Measurements from ENCODE around the gene COL4A4. TPM values are rescaled to one million over a fixed set of nuclear protein-coding genes. Genes with fewer than 3 reads are reported as not detected.

Gene COL4A4
- total and polyA plus RNA-seq, 2 donors (not counting 1 experiment from before 2014, with no cell fraction given), result 6.2 to 30.2 TPM

DNA sequence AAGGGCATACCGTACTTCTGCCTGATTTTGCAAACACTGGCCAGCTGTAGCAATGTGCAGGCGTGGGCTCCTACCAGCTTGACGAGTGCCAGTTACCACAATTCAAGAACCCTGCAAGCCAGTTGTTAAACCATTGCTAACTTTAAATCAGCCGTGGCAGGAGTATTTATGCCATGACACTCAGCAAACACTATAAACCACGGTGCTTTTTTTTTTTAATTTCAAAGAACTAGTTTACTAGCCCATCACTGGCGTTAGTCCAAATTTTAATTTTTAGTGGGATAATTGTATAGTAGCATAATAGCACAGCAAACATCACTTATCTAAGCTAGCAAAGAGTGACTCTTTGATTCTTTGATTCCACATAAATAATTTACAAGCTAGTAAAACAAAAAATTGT, 111.1 kb downstream of the COL4A4 start:
- H3K4me3 ChIP-seq (ENCODE audit: control extremely low read depth in 1 of 5, extremely low read depth in 1 of 5, insufficient read depth in 1 of 5, low read depth in 2 of 5, low read length in 4 of 5), result no peak overlapping the region
- no peaks in the 10 kb centered on the region for H3K9me3 ChIP-seq (ENCODE audit: control extremely low read depth in 1 of 3, control insufficient read depth in 2 of 3, insufficient read depth in 1 of 3, low read length in 2 of 3)
- intact Hi-C loops (cut with micrococcal nuclease), result no loop called here
- CTCF ChIA-PET, result no interaction called here
- no peak overlapping the region for H3K27ac ChIP-seq (ENCODE audit: low read length in 2 of 2)
- H3K27me3 ChIP-seq (replicated peaks in 1 of 4; ENCODE audit: control extremely low read depth in 1 of 4, control insufficient read depth in 3 of 4, insufficient read depth in 4 of 4, low read length in 3 of 4), result no peaks in the 10 kb centered on the region
- H4K20me1 ChIP-seq (ENCODE audit: control insufficient read depth, insufficient read depth, low read length, poor library complexity, severe bottlenecking), result no peaks in the 10 kb centered on the region
- no peaks in the 10 kb centered on the region for H3K4me1 ChIP-seq (ENCODE audit: control insufficient read depth in 2 of 2, insufficient read depth in 2 of 2, low read length in 2 of 2)
- no peak overlapping the region for H3K4me2 ChIP-seq (replicated peaks; ENCODE audit: low read depth, low read length, poor library complexity, severe bottlenecking)
- H3K9ac ChIP-seq (ENCODE audit: low read length), result no peak overlapping the region
- WGBS (ENCODE audit: insufficient coverage), result 81% methylated on average over 3 of the region's 6 CpGs
- H3K9me3 Mint-ChIP-seq (ENCODE audit: insufficient read depth), result no peaks in the 10 kb centered on the region
- no peaks in the 10 kb centered on the region for H3K79me2 ChIP-seq (ENCODE audit: control insufficient read depth, insufficient read depth, low read length)
- H3K4me3 Mint-ChIP-seq, result no peak overlapping the region
- no peak for DNase-seq
- no peaks in the 10 kb centered on the region for H3K27me3 Mint-ChIP-seq
- ATAC-seq (ENCODE audit: low read depth), result no peak
- no peaks in the 10 kb centered on the region for H3K4me1 Mint-ChIP-seq
- peaks cover 0 to 12% of the 10 kb centered on the region in 2 experiments for H3K36me3 ChIP-seq (replicated peaks in 1 of 2; ENCODE audit: control extremely low read depth in 1 of 2, control insufficient read depth in 1 of 2, extremely low read depth in 1 of 2, insufficient read depth in 2 of 2, low read length in 1 of 2)
- no peak overlapping the region for H2AFZ ChIP-seq (ENCODE audit: insufficient read depth, low read depth, low read length, poor library complexity, severe bottlenecking)
- TF ChIP-seq EZH2 (IDR thresholded peaks at IDR 0.05; ENCODE audit: borderline replicate concordance, insufficient read depth, low read depth, low read length, poor library complexity, severe bottlenecking), result no peak
- TF ChIP-seq, protein P1, sequence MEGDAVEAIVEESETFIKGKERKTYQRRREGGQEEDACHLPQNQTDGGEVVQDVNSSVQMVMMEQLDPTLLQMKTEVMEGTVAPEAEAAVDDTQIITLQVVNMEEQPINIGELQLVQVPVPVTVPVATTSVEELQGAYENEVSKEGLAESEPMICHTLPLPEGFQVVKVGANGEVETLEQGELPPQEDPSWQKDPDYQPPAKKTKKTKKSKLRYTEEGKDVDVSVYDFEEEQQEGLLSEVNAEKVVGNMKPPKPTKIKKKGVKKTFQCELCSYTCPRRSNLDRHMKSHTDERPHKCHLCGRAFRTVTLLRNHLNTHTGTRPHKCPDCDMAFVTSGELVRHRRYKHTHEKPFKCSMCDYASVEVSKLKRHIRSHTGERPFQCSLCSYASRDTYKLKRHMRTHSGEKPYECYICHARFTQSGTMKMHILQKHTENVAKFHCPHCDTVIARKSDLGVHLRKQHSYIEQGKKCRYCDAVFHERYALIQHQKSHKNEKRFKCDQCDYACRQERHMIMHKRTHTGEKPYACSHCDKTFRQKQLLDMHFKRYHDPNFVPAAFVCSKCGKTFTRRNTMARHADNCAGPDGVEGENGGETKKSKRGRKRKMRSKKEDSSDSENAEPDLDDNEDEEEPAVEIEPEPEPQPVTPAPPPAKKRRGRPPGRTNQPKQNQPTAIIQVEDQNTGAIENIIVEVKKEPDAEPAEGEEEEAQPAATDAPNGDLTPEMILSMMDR (IDR thresholded peaks at IDR 0.05), result no peak
- no peak overlapping the region for H3K27ac Mint-ChIP-seq
- POLR2A ChIA-PET, result no interaction called here

DNA sequence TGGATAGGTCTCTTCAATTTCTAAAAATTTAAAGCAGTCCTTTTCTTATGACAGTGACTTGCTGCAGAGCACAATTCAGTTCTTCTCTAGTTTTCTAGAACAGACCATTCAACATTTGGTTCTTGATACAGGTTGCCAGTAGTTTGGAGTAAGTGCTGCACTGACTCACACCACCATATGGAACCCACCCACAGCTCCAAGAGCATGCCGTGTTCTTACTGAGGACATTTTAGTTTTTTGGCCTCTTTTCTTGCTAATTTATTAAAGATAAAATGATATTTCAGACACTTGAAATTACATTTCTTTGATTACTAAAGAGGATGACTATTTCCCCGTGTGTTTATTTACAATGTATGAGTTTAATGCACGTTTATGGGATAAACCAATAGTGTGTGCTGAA, 120.0 kb downstream of the COL4A4 start:
- WGBS (ENCODE audit: insufficient coverage), result no CpG with 5 or more reads among the region's 3 CpGs
- POLR2A ChIA-PET, result no interaction called here

More for the DNA sequence above, 120.0 kb downstream of the COL4A4 start:
- no peaks in the 10 kb centered on the region for H3K9me3 ChIP-seq (ENCODE audit: control extremely low read depth in 1 of 3, control insufficient read depth in 2 of 3, insufficient read depth in 1 of 3, low read length in 2 of 3)
- no peak overlapping the region for H2AFZ ChIP-seq (ENCODE audit: insufficient read depth, low read depth, low read length, poor library complexity, severe bottlenecking)
- no peaks in the 10 kb centered on the region for H4K20me1 ChIP-seq (ENCODE audit: control insufficient read depth, insufficient read depth, low read length, poor library complexity, severe bottlenecking)
- no peaks in the 10 kb centered on the region for H3K9me3 Mint-ChIP-seq (ENCODE audit: insufficient read depth)
- H3K27ac Mint-ChIP-seq, result no peak overlapping the region
- no peak overlapping the region for H3K9ac ChIP-seq (ENCODE audit: low read length)
- no peak overlapping the region for H3K4me2 ChIP-seq (replicated peaks; ENCODE audit: low read depth, low read length, poor library complexity, severe bottlenecking)
- H3K27ac ChIP-seq (ENCODE audit: low read length in 2 of 2), result no peak overlapping the region
- no peaks in the 10 kb centered on the region for H3K4me1 Mint-ChIP-seq
- TF ChIP-seq, protein P1 (IDR thresholded peaks at IDR 0.05), result no peak
- TF ChIP-seq EZH2 (IDR thresholded peaks at IDR 0.05; ENCODE audit: borderline replicate concordance, insufficient read depth, low read depth, low read length, poor library complexity, severe bottlenecking), result no peak
- CTCF ChIA-PET, result no interaction called here
- H3K4me3 ChIP-seq (ENCODE audit: control extremely low read depth in 1 of 5, extremely low read depth in 1 of 5, insufficient read depth in 1 of 5, low read depth in 2 of 5, low read length in 4 of 5), result no peak overlapping the region
- no peaks in the 10 kb centered on the region for H3K36me3 ChIP-seq (replicated peaks in 1 of 2; ENCODE audit: control extremely low read depth in 1 of 2, control insufficient read depth in 1 of 2, extremely low read depth in 1 of 2, insufficient read depth in 2 of 2, low read length in 1 of 2)
- DNase-seq, result no peak
- H3K4me3 Mint-ChIP-seq, result no peak overlapping the region
- H3K27me3 ChIP-seq (replicated peaks in 1 of 4; ENCODE audit: control extremely low read depth in 1 of 4, control insufficient read depth in 3 of 4, insufficient read depth in 4 of 4, low read length in 3 of 4), result no peaks in the 10 kb centered on the region
- no peaks in the 10 kb centered on the region for H3K4me1 ChIP-seq (ENCODE audit: control insufficient read depth in 2 of 2, insufficient read depth in 2 of 2, low read length in 2 of 2)
- ATAC-seq (ENCODE audit: low read depth), result no peak
- no peaks in the 10 kb centered on the region for H3K27me3 Mint-ChIP-seq
- intact Hi-C loops (cut with micrococcal nuclease), result no loop called here
- no peaks in the 10 kb centered on the region for H3K79me2 ChIP-seq (ENCODE audit: control insufficient read depth, insufficient read depth, low read length)

Data from B cell (primary cell).